ENCODE data around the gene TFPI2.

TFPI2 gene

DNA sequence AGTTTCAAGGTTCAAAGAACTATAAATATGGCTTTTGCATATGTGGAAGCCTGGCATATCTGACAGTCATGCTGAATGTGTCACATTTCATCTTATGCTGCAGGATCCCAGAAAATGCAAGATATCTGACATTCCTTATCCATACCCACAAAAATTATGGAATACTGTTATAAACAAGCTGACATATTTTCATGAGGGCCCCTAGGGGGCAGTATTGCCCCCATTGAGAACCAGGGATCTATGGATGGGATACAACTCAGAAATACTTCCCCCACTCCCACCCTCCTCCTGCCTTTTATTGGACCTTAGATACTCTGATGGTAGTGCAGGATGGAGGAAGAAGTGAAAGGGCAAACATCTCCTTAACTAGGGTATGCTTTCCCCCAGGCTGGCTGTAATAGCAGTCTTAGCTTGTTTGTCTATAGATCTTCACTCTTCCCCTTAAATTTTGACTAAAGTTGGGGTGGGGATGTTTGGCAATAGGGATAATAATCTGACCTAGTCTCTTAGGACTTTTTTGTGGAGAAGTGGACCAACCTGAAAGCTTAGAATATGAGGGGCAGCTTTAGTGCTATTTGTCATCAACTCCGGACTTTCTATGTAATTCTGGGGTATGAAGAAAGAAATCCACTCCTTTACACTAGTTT, 12.3 kb upstream of the TFPI2 start:
- DNase-seq, result peak; percentile 11

GRCh38 chr7:93897680-93898079, 7.1 kb upstream of the TFPI2 start:
- DNase-seq, result no peak

DNA sequence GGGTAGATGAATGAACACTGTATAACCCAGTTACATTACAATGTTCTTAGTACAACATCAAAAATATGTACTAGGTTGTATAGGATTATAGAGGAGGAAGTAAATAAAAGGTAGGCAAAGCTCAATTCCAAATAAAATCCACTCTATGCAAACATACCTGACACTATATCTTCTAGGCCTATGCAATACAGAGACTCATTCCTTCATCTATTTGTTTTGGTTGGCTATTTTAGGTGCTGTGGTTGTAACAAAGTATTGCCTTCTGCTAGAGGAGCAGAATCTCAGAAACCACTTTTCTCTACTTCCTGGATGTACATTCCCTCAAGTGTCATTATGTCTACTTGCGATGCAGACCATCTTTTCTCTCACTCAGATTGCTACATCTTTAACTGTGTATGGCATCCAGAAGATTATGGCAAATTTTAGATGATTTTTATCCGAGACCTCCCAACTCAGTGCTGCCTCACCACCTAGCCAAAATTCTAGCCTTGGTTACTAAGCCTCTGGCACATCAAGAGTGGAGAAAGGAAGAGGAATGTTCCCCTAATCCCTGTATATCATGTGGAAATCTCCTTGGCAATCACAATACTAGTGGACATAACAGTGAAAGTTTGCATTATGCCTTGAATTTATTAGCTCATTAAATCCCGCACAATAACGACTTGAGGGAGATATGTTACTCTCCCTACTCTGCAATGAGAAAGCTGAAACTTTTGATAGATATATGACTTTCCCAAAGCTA, 5.5 kb upstream of the TFPI2 start:
- DNase-seq, result no peak

GRCh38 chr7:93894966-93895640, 4.5 kb upstream of the TFPI2 start:
- DNase-seq, result no peak

- DNase-seq, result no peak
Measured at GRCh38 chr7:93894426-93894825, 3.9 kb upstream of the TFPI2 start.

DNA sequence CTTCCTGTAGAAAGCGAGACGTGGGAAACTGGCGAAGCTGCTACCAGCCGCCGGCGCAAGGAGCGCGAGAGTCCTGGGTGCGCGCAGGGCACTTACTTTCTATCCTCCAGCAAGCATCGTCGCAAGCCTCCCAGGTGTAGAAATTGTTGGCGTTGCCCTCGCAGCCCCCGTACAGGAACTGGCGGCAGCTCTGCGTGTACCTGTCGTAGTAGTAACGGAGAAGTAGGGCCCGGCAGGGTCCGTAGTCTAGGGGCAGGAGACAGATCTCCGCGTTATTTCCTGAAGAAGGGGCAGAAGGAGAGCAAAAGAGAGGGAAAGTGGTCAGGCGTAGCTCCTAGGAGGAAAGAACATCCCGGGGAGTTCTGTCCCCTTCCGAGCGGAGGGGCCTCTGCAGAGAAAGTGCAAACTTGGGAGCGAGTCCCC, 501 bp downstream of the TFPI2 start:
- no peak for DNase-seq

DNA sequence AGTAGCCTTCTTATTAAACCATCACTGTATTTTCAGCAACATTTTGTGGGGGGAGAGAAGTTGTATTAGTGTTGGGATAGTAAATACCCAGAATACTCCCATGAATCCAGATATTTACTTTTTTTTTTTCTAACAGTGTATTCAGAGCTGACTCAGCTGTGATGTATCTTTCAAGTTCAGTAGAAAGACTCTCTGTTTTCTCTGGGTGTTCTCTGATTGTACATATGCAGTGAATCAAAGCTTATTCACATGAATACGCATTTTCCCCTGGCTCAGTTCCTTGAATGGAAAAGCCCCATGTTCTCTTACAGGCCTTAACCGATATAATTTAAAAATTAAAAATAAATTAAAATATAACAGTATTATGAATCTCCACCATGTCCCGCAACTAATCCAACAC, 1.3 kb downstream of the TFPI2 start:
- DNase-seq, result no peak

DNA sequence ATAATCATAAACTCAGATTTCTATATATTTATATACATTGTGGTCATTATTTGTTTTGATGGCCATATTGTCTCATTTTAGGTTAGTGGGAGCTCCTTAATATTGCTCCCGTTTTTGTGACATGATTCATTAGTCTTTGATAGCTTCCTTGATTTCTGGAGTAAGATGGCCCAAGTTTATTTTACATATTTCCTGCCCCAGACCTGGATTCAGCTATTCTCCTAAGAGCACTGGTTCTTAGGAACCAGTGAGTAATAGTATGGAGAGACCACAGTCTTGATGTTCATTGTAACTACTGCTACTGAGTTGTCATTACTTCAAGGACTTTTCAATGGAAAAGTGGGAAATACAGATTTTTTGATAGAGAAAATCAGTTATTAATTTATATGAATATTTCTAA, 6.0 kb downstream of the TFPI2 start:
- DNase-seq, result no peak

DNA sequence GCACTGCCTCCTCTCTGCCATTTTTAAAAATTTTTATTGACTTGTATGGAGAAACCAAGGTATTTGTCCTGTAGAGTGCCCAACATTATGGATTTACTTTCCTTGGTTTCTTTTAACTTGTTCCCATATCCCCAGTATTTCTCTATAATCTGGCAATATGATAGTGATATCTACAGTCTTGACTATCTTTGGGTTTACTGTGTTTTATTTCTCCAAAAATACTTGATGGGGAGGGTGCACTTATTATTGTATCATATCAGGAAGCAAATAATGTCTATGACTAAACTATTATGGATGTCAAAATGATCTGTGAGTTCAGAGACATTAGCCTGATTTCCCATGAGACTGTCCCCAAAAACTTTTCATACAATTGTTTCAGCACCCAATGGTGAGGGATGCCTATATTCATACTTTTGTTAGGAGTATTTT, 6.6 kb downstream of the TFPI2 start:
- DNase-seq, result no peak

- no peak for DNase-seq
Measured at GRCh38 chr7:93883078-93883916, 7.3 kb downstream of the TFPI2 start.

DNA sequence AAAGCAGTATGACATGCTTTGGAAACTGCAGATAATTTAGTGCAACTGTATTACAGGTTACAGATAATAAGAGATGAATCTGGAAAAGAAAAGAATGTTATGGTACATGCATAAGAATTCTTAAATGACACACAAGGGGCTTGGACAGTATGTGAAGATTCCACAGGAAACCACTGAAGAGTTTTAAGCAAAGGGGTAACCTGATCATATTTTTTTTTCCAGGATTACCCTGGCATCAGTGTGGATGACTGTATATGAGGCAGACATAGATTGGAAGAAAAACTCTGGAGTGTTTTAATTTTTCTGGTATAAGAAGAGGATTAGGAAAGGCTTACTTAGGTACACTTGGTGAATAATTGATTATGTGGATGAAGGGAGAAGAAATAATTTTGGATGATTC, 8.1 kb downstream of the TFPI2 start:
- no peak for DNase-seq

GRCh38 chr7:93879356-93879755, 11.2 kb downstream of the TFPI2 start:
- no peak for DNase-seq

DNA sequence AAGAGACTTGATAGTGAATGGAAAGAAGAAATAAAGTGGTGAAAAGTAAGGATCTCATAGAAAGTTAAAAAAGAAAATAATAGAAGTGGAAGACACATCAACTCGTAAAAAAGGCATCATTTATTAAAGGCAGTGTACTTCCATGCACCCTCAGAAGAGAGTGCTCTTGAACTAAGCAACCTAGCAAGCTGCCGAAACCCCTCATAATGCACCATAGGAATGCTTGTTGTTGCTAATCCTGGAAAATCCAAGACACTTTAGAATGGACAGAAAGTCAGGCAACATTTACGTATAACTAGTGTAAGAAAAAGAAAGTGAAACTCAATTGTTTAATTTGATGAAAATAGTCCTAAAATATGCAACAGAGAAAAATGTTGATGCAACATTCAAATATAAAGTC, 12.8 kb downstream of the TFPI2 start:
- no peak for DNase-seq

GRCh38 chr7:93873998-93874574, 16.5 kb downstream of the TFPI2 start:
- no peak for DNase-seq

- no peak for DNase-seq
Measured at GRCh38 chr7:93866886-93867285, 23.7 kb downstream of the TFPI2 start.

DNA sequence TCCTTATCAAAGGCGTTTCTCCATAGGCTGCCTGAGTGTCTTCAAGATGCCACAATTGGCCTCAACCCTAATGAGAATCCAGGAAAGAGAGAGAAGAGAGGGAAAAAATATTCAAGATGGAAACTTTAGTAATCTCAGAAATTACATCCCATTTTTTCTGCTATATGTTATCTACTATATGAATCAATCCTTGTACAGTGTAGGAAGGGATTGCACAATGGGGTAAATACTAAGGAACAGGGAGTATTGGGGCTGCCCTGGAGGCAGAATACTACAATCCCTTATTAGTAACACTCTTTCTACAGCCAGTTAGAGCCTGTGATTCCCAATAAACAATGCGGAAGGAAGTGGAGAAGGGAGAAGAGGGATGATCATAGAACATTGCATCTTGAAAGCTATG, 27.9 kb downstream of the TFPI2 start:
- DNase-seq, result no peak

DNA sequence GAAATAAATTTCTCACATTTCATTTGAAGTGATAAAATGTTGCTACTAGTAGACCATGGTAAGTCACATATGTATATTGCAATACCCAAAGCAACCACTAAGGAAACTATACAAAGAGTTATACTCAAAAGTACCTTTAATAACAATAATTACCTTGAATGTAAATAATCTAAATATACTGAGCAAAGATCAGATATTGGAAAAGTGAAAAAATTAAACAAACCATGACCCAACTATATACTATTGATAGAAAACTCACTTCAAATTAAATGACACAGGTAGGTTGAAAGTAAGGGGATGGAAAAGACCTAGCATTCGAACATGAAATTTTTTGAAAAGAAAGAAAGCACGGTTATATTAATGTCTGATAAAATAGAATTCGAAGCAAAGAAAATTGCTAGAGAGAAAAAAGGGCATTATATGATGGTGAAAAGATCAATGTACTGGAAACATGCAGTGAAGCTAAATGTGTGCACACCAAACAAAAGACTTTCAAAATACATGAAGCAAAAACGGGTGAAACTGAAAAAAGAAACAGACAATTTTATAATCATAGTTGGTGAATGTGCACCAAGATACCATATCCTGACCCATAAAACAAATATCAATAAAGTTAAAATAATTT, 29.1 kb downstream of the TFPI2 start:
- no peak for DNase-seq

GRCh38 chr7:93860261-93860660, 30.3 kb downstream of the TFPI2 start:
- DNase-seq, result no peak

GRCh38 chr7:93858857-93859256, 31.7 kb downstream of the TFPI2 start:
- no peak for DNase-seq

DNA sequence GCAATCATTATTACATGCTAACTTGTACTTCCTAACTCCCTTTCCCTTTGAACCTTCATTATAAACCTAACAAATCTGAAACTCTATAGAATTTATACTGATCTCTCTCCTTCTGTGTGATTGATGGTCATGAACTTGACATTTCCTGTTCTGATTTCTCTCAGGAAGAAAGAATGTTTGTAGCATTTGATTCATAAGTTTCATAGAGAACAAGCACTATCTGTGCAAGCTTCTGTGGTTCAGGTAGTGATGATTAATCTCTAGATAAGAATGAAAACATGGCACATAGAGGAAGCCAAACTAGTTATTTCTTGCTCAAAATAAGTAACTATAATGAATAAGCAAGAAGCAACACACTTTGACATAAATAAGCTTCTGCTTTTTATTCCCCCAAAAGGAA, 34.2 kb downstream of the TFPI2 start:
- DNase-seq, result no peak

- DNase-seq, result no peak
Measured at GRCh38 chr7:93855797-93856196, 34.8 kb downstream of the TFPI2 start.

DNA sequence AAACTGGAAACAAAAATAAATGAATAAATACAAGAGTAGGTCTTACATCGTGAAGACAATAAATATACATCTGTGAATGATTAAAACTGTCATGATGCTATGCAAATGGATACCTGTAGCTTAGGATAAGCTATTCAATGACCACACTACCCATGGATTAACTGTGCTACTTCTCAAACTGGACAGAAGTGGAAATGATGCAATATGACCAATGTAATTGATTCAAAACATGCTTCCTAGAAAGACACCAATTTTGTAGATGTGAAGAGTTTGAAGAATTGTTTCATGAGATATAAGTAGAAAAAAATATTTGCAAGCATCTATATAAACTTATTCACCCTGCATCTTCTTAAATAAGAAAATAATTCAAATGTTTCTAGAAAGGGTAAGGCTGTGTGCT, 36.1 kb downstream of the TFPI2 start:
- DNase-seq, result no peak
